Left hindlimb (tissue), 1 donor: ENCODE data around the gene LPCAT3.

ENCODE experiments used
- DNase-seq: peaks from one replicate; pipeline ENCODE4 v3.0.0-alpha.2; 2018

LPCAT3 gene

GRCh38 chr12:6962285-6963015, 55.8 kb downstream of the LPCAT3 start:
- DNase-seq, result no peak

- no peak for DNase-seq
Measured at GRCh38 chr12:6961695-6962284, 56.5 kb downstream of the LPCAT3 start.

- peak; percentile 34 for DNase-seq
Measured at GRCh38 chr12:6961278-6961694, 57.0 kb downstream of the LPCAT3 start.

GRCh38 chr12:6960593-6961277, 57.5 kb downstream of the LPCAT3 start:
- no peak for DNase-seq

- DNase-seq, result peak; percentile 34
Measured at GRCh38 chr12:6959805-6960592, 58.3 kb downstream of the LPCAT3 start.

GRCh38 chr12:6959058-6959804, 59.0 kb downstream of the LPCAT3 start:
- peak; percentile 47 for DNase-seq

- peak; percentile 19 for DNase-seq
Measured at GRCh38 chr12:6958609-6959057, 59.6 kb downstream of the LPCAT3 start.

- DNase-seq, result no peak
Measured at GRCh38 chr12:6957741-6958608, 60.3 kb downstream of the LPCAT3 start.

GRCh38 chr12:6957151-6957701, 61.0 kb downstream of the LPCAT3 start:
- peak; percentile 28 for DNase-seq

GRCh38 chr12:6956021-6956727, 62.1 kb downstream of the LPCAT3 start:
- peak; percentile 25 for DNase-seq

- peak; percentile 22 for DNase-seq
Measured at GRCh38 chr12:6955108-6956020, 62.9 kb downstream of the LPCAT3 start.

GRCh38 chr12:6954316-6955107, 63.8 kb downstream of the LPCAT3 start:
- peak; percentile 25 for DNase-seq

- DNase-seq, result peak; percentile 90
Measured at GRCh38 chr12:6953442-6954315, 64.6 kb downstream of the LPCAT3 start.

- DNase-seq, result peak; percentile 24
Measured at GRCh38 chr12:6952863-6953441, 65.3 kb downstream of the LPCAT3 start.

GRCh38 chr12:6952121-6952862, 66.0 kb downstream of the LPCAT3 start:
- DNase-seq, result peak; percentile 39

GRCh38 chr12:6951551-6952120, 66.6 kb downstream of the LPCAT3 start:
- peak; percentile 31 for DNase-seq
